Kidney epithelial cell (primary cell): ENCODE data around the gene CXCL14. TPM values are rescaled to one million over a fixed set of nuclear protein-coding genes. Genes with fewer than 3 reads are reported as not detected.

Experiments used
- DNase-seq: peaks from one replicate; pipeline ENCODE4 v3.0.0-alpha.2; 2010; ENCODE audit warnings: low read depth
- H3K27me3 ChIP-seq: 2 replicates; pipeline ENCODE4 v1.6.0; 2011; ENCODE audit warnings: low read length; ENCODE audit not compliant: control insufficient read depth, insufficient read depth
- H3K36me3 ChIP-seq: 2 replicates; pipeline ENCODE4 v1.5.1; 2011; ENCODE audit warnings: low read length; ENCODE audit not compliant: control insufficient read depth, insufficient read depth
- H3K4me3 ChIP-seq: 2 replicates; pipeline ENCODE4 v1.5.1; 2011; ENCODE audit warnings: low read depth, mild to moderate bottlenecking, control low read depth, low read length
- CTCF ChIP-seq: IDR thresholded peaks from 2 replicates; pipeline ENCODE4 v1.5.1; 2011; ENCODE audit warnings: mild to moderate bottlenecking, moderate library complexity, low read length, control low read depth, inconsistent platforms; ENCODE audit not compliant: insufficient read depth, poor library complexity, severe bottlenecking
- total RNA-seq: library from RNA; depleted of rRNA; stranded (reverse); fragments of >200 nt; gene quantifications from 2 replicates; pipeline ENCODE4 v1.2.3, GENCODE V29; 2015

Gene CXCL14
- total RNA-seq, 1 donor from 2014 or later, result not detected

DNA sequence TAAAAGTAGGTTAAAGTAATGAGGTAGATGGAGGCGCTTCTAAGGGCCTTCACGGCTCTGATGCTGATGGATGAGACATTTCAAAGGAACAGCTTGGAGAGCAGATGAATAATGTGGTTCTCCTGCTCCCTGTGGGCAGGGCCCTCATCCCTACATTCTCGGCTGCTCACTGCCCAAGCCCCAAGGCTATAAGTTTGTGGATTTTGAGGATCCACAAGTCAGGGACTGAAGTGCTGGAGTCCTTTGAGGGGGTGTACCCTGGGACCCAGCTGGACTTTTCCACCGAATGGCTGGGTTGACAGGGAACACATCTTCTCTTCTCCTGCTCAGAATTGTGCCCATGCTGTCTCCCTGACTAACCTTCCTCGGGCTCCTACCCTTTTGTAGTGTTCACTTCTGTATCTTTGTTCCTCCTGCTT lies 21.4 kb upstream of the CXCL14 start:
- DNase-seq, result no peak
- TF ChIP-seq CTCF, result no peak
- no peaks in the 10 kb centered on the region for H3K36me3 ChIP-seq
- no peak overlapping the region for H3K4me3 ChIP-seq
- no peaks in the 10 kb centered on the region for H3K27me3 ChIP-seq

- Histone ChIP-seq H3K27me3 (no peaks in the 10 kb centered on the region), H3K4me3 (no peak overlapping the region), H3K36me3 (no peaks in the 10 kb centered on the region)
- TF ChIP-seq CTCF, result no peak
- DNase-seq, result no peak
These were observed 20.8 kb upstream of the CXCL14 start for GRCh38 chr5:135599421-135600151.

DNA sequence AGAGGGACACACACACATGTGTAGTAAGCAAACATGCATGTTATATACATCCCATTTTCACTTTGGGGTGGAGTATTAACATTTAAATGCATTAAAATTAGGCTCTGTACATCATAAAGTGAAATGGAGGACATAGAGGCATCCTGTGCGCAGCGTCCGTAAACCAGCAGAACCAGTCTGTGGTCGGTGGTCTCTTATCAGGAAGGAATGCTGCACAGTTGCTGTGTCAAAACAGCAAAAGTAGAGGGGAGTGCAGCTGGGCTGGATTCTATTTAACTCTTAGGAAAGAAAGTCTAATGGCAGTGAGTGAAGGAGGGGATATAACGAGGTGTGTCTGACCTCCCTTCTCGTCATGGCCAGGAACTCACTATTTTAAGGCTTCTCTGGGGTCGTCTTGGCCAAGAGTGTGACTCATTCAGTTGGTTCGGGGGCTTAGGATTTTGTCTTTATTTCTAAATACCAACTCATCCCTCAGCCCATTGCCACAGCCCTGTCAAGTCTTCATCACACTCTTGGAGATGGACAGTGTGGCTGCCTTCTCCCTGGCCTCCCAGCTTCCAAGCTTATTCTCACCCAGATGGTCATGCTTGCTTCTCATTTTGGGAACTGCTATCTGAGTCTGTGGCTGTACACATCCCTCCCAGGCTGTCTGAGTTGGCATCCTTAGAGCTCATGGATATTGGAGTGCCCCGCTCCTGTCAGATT lies 20.1 kb upstream of the CXCL14 start:
- no peak for DNase-seq
- Histone ChIP-seq H3K27me3 (no peaks in the 10 kb centered on the region), H3K36me3 (no peaks in the 10 kb centered on the region), H3K4me3 (no peak overlapping the region)
- no peak for TF ChIP-seq CTCF

DNA sequence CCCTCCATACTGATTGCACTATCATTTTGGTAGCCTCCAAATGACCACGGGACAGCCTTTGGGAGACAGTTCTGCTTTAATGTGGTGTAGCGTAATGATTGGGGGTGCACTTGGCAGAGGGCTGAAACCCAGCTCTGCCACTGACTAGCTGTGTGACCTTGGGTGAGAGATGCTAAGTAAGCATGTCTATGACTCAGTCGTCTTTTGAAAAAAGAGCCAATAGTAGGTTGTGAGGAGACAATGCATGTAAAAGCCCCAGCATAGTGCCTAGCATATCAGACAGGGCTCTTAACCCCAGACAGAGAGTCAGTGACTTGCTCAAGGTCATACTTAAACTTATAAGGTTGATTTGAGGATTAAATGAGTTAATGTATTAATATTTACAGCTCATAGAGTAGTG lies 18.0 kb upstream of the CXCL14 start:
- Histone ChIP-seq H3K27me3 (no peaks in the 10 kb centered on the region), H3K36me3 (no peaks in the 10 kb centered on the region), H3K4me3 (no peak overlapping the region)
- no peak for DNase-seq
- no peak for TF ChIP-seq CTCF

- Histone ChIP-seq H3K4me3 (no peak overlapping the region), H3K36me3 (no peaks in the 10 kb centered on the region), H3K27me3 (no peaks in the 10 kb centered on the region)
- DNase-seq, result no peak
- no peak for TF ChIP-seq CTCF
These were observed 17.5 kb upstream of the CXCL14 start for GRCh38 chr5:135596157-135596763.
